Coronary artery (tissue), 2 donors: ENCODE measurements around the gene MAPRE2.

Source experiments
- DNase-seq: peaks from one replicate; pipeline ENCODE4 v3.0.0-alpha.2; 2017; ENCODE audit warnings: low spot score
- H3K27ac ChIP-seq, 2 donors: fragments of 200-600 bp; sonication (generic); one replicate each; pipeline ENCODE4 v1.5.1; 2016 to 2019
- H3K4me3 ChIP-seq: fragments of 200-600 bp; sonication (generic); 2 replicates; pipeline ENCODE4 v1.5.1; 2016; ENCODE audit warnings: mild to moderate bottlenecking, moderate library complexity
- CTCF ChIP-seq: fragments of 200-600 bp; sonication (generic); IDR thresholded peaks from one replicate; pipeline ENCODE4 v1.5.1; 2019; ENCODE audit warnings: antibody characterized with exemption

The MAPRE2 gene

DNA sequence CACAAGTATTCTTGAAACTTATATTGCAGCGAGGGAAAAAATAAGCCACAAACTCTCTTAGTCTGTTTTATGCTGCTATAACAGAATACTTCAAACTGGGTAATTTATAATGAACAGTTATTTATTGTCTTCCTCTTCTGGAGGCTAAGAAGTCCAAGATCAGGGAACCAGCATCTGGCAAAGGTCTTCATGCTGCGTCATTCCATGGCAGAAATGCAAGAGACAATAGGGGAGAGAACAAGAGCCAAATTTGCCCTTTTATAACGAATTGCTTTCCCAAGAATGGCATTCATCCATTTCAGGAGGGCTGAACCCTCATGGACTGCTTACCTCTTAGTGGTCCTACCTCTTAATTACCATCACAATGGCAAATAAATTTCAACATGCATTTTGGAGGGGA lies 46.5 kb downstream of the MAPRE2 start:
- H3K27ac ChIP-seq, result peak overlapping the region in 1 of 2 donors; percentile 13

DNA sequence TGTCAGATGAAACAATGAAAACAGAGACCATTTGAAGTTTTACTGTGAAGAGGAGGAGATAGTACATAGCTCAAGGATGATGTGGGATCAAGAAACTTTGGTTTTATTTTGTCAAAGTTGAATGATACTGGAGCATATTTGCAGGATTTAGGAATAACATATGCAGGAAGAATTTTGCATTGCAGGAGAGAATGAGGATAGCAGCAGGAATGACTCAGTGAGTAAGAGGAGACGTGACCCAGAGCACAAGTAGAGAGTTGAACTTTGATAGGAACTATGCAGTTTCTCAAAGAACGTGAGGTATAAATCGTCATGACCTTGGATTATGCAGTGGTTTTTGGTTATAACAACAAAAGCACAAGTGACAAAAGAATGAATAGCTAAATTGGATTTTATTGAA lies 47.7 kb downstream of the MAPRE2 start:
- no peak for DNase-seq

More for the DNA sequence above, 46.5 kb downstream of the MAPRE2 start:
- DNase-seq, result no peak
- TF ChIP-seq CTCF, result no peak
- no peak overlapping the region for H3K4me3 ChIP-seq

GRCh38 chr18:35089382-35089781 lies 48.2 kb downstream of the MAPRE2 start:
- no peak overlapping the region for H3K4me3 ChIP-seq
- no peak overlapping the region for H3K27ac ChIP-seq
- TF ChIP-seq CTCF, result no peak
- DNase-seq, result no peak

More for the DNA sequence above, 47.7 kb downstream of the MAPRE2 start:
- H3K27ac ChIP-seq, result no peak overlapping the region
- TF ChIP-seq CTCF, result no peak
- no peak overlapping the region for H3K4me3 ChIP-seq

- no peak for TF ChIP-seq CTCF
- Histone ChIP-seq H3K27ac (no peak overlapping the region), H3K4me3 (no peak overlapping the region)
- no peak for DNase-seq
Measured at GRCh38 chr18:35089891-35090550, 48.8 kb downstream of the MAPRE2 start.

DNA sequence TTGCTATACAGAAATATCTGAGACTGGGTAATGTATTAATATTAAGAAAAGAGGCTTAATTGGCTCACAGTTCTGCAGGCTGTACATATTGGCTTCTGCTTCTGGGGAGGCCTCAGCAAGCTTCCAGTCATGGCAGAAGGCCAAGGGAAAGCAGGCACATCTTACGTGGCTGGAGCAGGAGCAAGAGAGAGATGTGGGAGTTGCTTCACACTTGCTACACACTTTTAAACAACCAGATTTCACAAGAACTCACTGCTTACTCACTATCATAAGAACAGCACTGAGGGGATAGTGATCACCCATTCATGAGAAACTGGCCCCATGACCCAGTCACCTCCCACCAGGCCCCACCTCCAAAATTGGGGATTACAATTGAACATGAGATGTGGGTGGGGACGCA lies 50.6 kb downstream of the MAPRE2 start:
- TF ChIP-seq CTCF, result no peak
- DNase-seq, result no peak
- H3K27ac ChIP-seq, result no peak overlapping the region

GRCh38 chr18:35095983-35096676 lies 54.9 kb downstream of the MAPRE2 start:
- Histone ChIP-seq H3K27ac (peak overlapping the region in 1 of 2 donors; percentile 38), H3K4me3 (no peak overlapping the region)
- TF ChIP-seq CTCF, result no peak
- no peak for DNase-seq

More for the DNA sequence above, 50.6 kb downstream of the MAPRE2 start:
- H3K4me3 ChIP-seq, result no peak overlapping the region

DNA sequence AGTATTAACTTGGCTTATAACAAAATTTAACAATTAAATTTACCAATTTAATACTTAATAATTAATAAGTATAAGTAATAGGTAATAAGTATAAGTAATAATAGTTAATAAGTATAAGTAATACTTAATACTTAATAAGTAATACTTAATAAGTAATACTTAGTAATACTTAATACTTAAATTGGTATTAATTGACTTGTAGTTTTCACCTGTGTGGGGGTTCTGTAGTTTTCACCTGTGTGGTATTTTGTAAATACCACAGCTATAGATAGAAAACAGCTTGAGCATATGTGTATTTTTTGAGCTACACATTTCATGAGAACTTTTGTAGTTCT lies 55.4 kb downstream of the MAPRE2 start:
- no peak overlapping the region for H3K4me3 ChIP-seq
- no peak for TF ChIP-seq CTCF
- H3K27ac ChIP-seq, result no peak overlapping the region

More for the DNA sequence above, 55.4 kb downstream of the MAPRE2 start:
- no peak for DNase-seq
